Ishikawa (cell line): Measurements from ENCODE around the gene ESYT2.

Source experiments
- CREB1 ChIP-seq: IDR thresholded peaks from 2 replicates; pipeline ENCODE4 v1.6.1; 2012; ENCODE audit warnings: low read depth
- EP300 ChIP-seq: IDR thresholded peaks from 2 replicates; pipeline ENCODE4 v1.6.1; 2012; ENCODE audit warnings: borderline replicate concordance
- NFIC ChIP-seq: IDR thresholded peaks from 2 replicates; pipeline ENCODE4 v1.6.1; 2012
- RAD21 ChIP-seq: IDR thresholded peaks from 2 replicates; pipeline ENCODE4 v1.6.1; 2012; ENCODE audit warnings: low read depth
- TAF1 ChIP-seq: IDR thresholded peaks from 2 replicates; pipeline ENCODE4 v1.6.1; 2012; ENCODE audit warnings: low read depth, mild to moderate bottlenecking
- TCF12 ChIP-seq: IDR thresholded peaks from 2 replicates; pipeline ENCODE4 v1.6.1; 2012; ENCODE audit warnings: low read depth
- YY1 ChIP-seq: IDR thresholded peaks from 2 replicates; pipeline ENCODE4 v1.6.1; 2012; ENCODE audit warnings: low read depth
- TF ChIP-seq, protein P1 (sequence below): IDR thresholded peaks from 2 replicates; pipeline ENCODE4 v1.6.1; 2012
- TF ChIP-seq, protein P2 (sequence below): IDR thresholded peaks from 2 replicates; pipeline ENCODE4 v1.6.1; 2012; ENCODE audit warnings: low read depth, mild to moderate bottlenecking

DNA sequence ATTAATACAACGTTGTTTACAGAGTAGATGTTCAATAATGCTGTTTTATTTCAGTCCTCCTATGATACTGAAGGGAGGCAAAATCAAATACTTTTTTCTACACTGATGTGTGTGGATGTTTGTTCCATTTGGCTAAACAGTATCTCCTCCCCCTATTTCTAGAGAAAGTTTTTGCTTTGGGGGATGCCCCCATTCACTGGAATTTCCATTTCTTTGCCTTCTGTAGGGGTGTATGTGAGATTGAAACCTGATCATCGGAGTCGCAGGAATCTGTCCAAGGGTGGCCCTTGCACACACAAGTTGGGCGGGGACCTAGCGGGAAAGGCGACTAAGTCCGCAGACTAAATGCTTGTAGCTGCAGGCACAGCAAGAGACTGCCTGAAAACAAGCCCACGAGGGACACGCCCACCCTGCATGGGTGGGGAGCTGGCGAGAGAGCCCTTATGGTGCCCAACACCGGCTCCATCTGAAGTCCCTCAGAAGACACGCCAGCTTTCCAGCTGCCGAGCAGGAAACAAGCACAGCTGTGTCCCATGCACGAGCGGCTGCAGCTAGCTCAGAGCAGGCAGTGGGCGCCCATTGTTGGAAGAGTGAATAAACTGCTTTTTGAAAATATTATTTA is 58.0 kb downstream of the ESYT2 start:
- TF ChIP-seq EP300 (no peak), TAF1 (no peak), RAD21 (no peak), YY1 (no peak), TCF12 (no peak), CREB1 (no peak), NFIC (no peak)
- TF ChIP-seq, protein P1, sequence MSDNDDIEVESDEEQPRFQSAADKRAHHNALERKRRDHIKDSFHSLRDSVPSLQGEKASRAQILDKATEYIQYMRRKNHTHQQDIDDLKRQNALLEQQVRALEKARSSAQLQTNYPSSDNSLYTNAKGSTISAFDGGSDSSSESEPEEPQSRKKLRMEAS, result no peak
- TF ChIP-seq, protein P2, sequence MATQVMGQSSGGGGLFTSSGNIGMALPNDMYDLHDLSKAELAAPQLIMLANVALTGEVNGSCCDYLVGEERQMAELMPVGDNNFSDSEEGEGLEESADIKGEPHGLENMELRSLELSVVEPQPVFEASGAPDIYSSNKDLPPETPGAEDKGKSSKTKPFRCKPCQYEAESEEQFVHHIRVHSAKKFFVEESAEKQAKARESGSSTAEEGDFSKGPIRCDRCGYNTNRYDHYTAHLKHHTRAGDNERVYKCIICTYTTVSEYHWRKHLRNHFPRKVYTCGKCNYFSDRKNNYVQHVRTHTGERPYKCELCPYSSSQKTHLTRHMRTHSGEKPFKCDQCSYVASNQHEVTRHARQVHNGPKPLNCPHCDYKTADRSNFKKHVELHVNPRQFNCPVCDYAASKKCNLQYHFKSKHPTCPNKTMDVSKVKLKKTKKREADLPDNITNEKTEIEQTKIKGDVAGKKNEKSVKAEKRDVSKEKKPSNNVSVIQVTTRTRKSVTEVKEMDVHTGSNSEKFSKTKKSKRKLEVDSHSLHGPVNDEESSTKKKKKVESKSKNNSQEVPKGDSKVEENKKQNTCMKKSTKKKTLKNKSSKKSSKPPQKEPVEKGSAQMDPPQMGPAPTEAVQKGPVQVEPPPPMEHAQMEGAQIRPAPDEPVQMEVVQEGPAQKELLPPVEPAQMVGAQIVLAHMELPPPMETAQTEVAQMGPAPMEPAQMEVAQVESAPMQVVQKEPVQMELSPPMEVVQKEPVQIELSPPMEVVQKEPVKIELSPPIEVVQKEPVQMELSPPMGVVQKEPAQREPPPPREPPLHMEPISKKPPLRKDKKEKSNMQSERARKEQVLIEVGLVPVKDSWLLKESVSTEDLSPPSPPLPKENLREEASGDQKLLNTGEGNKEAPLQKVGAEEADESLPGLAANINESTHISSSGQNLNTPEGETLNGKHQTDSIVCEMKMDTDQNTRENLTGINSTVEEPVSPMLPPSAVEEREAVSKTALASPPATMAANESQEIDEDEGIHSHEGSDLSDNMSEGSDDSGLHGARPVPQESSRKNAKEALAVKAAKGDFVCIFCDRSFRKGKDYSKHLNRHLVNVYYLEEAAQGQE, result no peak
